Measurements from ENCODE around the gene KMT2B.
A peak's percentile ranks its signal among the peaks of the same experiment; 100 is the strongest.

The KMT2B gene

GRCh38 chr19:35745328-35746086 is 27.7 kb downstream of the KMT2B start, which contains the start of the genes PSENEN and U2AF1L4:
Gene PSENEN, plus strand, starts transcription at chr19:35745651. Its CDS starts 280 bp downstream, at chr19:35745931.
Gene U2AF1L4, minus strand, starts transcription at chr19:35745418. Its CDS starts 27 bp downstream, at chr19:35745391.
- peak; percentile 98 for DNase-seq (ENCODE audit: low read depth, low spot score)
- peak within 1 kb of the TSS; percentile 100 for H3K27ac ChIP-seq
- TF ChIP-seq FOXP2 (optimal IDR thresholded peaks at IDR 0.05; ENCODE audit: control extremely low read depth, extremely low read length, insufficient read depth) (no peak), EZH2 (IDR thresholded peaks at IDR 0.05) (no peak), POLR2AphosphoS5 (IDR thresholded peaks at IDR 0.05; ENCODE audit: borderline replicate concordance, low read depth, low read length) (peak; percentile 52)

DNA sequence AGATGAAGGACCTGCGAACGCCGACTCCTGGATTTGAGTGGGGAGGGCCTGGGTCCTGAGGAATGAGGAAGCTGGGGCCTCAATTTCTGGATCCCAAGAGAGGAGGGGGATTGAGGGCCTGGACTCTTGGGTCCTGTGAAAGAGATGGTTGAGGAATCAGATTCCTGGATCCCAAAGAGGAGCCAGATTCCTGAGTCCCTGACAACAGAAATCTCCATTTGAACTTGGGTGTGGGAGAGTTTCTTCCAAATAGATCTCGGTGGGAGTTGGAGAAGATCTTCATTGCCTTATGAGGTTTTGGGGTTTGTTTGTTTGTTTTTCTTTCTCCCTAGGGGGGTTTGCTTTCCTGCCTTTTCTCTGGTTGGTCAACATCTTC is 28.3 kb downstream of the KMT2B start:
- Histone ChIP-seq H3K9ac (ENCODE audit: insufficient read length) (peak overlapping the region; percentile 81), H3K36me3 (ENCODE audit: insufficient read depth, low read length) (peaks cover 3% of the 10 kb centered on the region; the same call in 1 of the 2 replicates), H3K4me3 (peak overlapping the region; percentile 87), H3K27ac (0 out of 2 replicates have a peak overlapping the region, but pooled peaks have one; percentile 7), H3K9me3 (ENCODE audit: low read depth, low read length) (no peaks in the 10 kb centered on the region)
- DNase-seq (ENCODE audit: low read depth, low spot score) = no peak
- TF ChIP-seq EZH2 (IDR thresholded peaks at IDR 0.05) (no peak), POLR2AphosphoS5 (IDR thresholded peaks at IDR 0.05; ENCODE audit: borderline replicate concordance, low read depth, low read length) (no peak), FOXP2 (optimal IDR thresholded peaks at IDR 0.05; ENCODE audit: control extremely low read depth, extremely low read length, insufficient read depth) (no peak)

More at GRCh38 chr19:35745328-35746086, 27.7 kb downstream of the KMT2B start, which contains the start of the genes PSENEN and U2AF1L4:
- Histone ChIP-seq H3K9ac (ENCODE audit: insufficient read length) (peak within 1 kb of the TSS; percentile 99), H3K9me3 (ENCODE audit: low read depth, low read length) (no peaks in the 10 kb centered on the region), H3K4me3 (peak within 1 kb of the TSS; percentile 87), H3K36me3 (ENCODE audit: insufficient read depth, low read length) (peaks cover 3% of the 10 kb centered on the region; the same call in 1 of the 2 replicates)

GRCh38 chr19:35746531-35746930 is 28.7 kb downstream of the KMT2B start:
- Histone ChIP-seq H3K36me3 (ENCODE audit: insufficient read depth, low read length) (peaks cover 3% of the 10 kb centered on the region; the same call in 1 of the 2 replicates), H3K27ac (no peak overlapping the region), H3K9me3 (ENCODE audit: low read depth, low read length) (no peaks in the 10 kb centered on the region), H3K9ac (ENCODE audit: insufficient read length) (peak overlapping the region; percentile 81), H3K4me3 (peak overlapping the region; percentile 87)
- TF ChIP-seq EZH2 (IDR thresholded peaks at IDR 0.05) (no peak), FOXP2 (optimal IDR thresholded peaks at IDR 0.05; ENCODE audit: control extremely low read depth, extremely low read length, insufficient read depth) (no peak), POLR2AphosphoS5 (IDR thresholded peaks at IDR 0.05; ENCODE audit: borderline replicate concordance, low read depth, low read length) (no peak)
- no peak for DNase-seq (ENCODE audit: low read depth, low spot score)

- peak; percentile 74 for TF ChIP-seq POLR2AphosphoS5 (IDR thresholded peaks at IDR 0.05; ENCODE audit: borderline replicate concordance, low read depth, low read length)
- no peak for TF ChIP-seq EZH2 (IDR thresholded peaks at IDR 0.05)
- TF ChIP-seq FOXP2 (optimal IDR thresholded peaks at IDR 0.05; ENCODE audit: control extremely low read depth, extremely low read length, insufficient read depth) = no peak
- Histone ChIP-seq H3K27ac (peak within 1 kb of the TSS; percentile 37; the same call in 1 of the 2 replicates), H3K36me3 (ENCODE audit: insufficient read depth, low read length) (peaks cover 3% of the 10 kb centered on the region; the same call in 1 of the 2 replicates)
Measured at GRCh38 chr19:35748106-35749020, 30.6 kb downstream of the KMT2B start, which contains the start of gene LIN37. Gene LIN37, plus strand, starts transcription at chr19:35748576. Its CDS starts 149 bp downstream, at chr19:35748725.

GRCh38 chr19:35750167-35750566 is 32.4 kb downstream of the KMT2B start:
- DNase-seq (ENCODE audit: low read depth, low spot score) = no peak
- TF ChIP-seq FOXP2 (optimal IDR thresholded peaks at IDR 0.05; ENCODE audit: control extremely low read depth, extremely low read length, insufficient read depth) (no peak), POLR2AphosphoS5 (IDR thresholded peaks at IDR 0.05; ENCODE audit: borderline replicate concordance, low read depth, low read length) (no peak), EZH2 (IDR thresholded peaks at IDR 0.05) (no peak)
- Histone ChIP-seq H3K27ac (no peak overlapping the region), H3K9me3 (ENCODE audit: low read depth, low read length) (no peaks in the 10 kb centered on the region), H3K9ac (ENCODE audit: insufficient read length) (no peak overlapping the region), H3K36me3 (ENCODE audit: insufficient read depth, low read length) (no peaks in the 10 kb centered on the region; the same call in 1 of the 2 replicates), H3K4me3 (no peak overlapping the region)

More at GRCh38 chr19:35748106-35749020, 30.6 kb downstream of the KMT2B start, which contains the start of gene LIN37:
- Histone ChIP-seq H3K9ac (ENCODE audit: insufficient read length) (peak within 1 kb of the TSS; percentile 91), H3K9me3 (ENCODE audit: low read depth, low read length) (no peaks in the 10 kb centered on the region), H3K4me3 (peak within 1 kb of the TSS; percentile 98)
- peak; percentile 98 for DNase-seq (ENCODE audit: low read depth, low spot score)

DNA sequence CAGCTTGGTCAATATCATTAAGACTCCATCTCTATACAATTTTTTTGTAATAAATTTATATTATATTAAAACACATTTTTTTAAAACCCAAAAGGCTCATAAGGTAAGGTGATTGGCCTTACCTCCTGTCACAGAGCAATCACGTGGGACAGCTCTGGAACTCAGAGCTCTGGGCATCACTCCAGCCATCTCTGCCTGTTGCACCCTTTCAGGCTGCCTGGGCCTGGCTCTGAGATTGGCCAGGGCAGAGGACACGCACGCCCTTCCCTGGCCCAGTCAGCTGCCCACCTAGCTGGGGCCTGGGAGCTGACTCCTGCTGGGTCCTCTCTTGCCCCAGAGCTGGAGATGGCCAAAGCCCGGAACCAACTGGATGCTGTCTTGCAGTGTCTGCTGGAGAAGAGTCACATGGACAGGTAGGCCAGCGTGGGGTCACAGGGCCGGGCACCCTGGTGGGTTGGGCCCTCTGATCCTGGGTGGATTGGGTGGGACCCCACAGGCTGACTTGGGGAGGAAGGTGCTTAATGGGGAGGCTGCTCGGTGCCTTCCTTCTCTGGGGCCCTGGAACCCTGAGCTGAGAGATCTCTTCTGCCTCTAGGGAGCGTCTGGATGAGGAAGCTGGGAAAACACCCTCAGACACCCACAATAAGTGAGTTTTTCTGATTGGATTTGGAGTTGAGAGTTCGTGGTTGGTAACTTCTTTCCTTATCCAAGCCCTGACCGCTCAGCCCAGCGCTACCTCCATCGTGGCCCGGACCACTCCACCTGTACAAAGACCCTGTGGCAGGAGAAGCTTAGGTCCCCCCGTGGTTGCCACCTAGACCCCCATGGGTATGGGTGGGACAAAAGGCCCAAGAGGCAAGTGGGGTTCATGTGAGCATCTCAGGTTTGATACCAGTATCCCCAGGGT is 34.3 kb downstream of the KMT2B start:
- no peak for TF ChIP-seq EZH2 (IDR thresholded peaks at IDR 0.05)
- no peak for TF ChIP-seq POLR2AphosphoS5 (IDR thresholded peaks at IDR 0.05; ENCODE audit: borderline replicate concordance, low read depth, low read length)
- no peak for TF ChIP-seq FOXP2 (optimal IDR thresholded peaks at IDR 0.05; ENCODE audit: control extremely low read depth, extremely low read length, insufficient read depth)

More for the DNA sequence above, 34.3 kb downstream of the KMT2B start:
- H3K27ac ChIP-seq = no peak overlapping the region
- H3K4me3 ChIP-seq = no peak overlapping the region
- H3K9ac ChIP-seq (ENCODE audit: insufficient read length) = no peak overlapping the region
- H3K36me3 ChIP-seq (ENCODE audit: insufficient read depth, low read length) = no peaks in the 10 kb centered on the region; the same call in 1 of the 2 replicates
- no peaks in the 10 kb centered on the region for H3K9me3 ChIP-seq (ENCODE audit: low read depth, low read length)
- no peak for DNase-seq (ENCODE audit: low read depth, low spot score)

Data from SK-N-MC (cell line).